Measurements from ENCODE around the gene PDZD4.

Gene PDZD4

GRCh38 chrX:153867671-153868070 is 37.3 kb upstream of the PDZD4 start:
- DNase-seq, result no peak

GRCh38 chrX:153867139-153867538 is 36.8 kb upstream of the PDZD4 start:
- DNase-seq, result no peak

- DNase-seq, result no peak
These were observed 36.1 kb upstream of the PDZD4 start for GRCh38 chrX:153866302-153867019.

- no peak for DNase-seq
These were observed 35.3 kb upstream of the PDZD4 start for GRCh38 chrX:153865685-153866084.

GRCh38 chrX:153865321-153865580 is 34.9 kb upstream of the PDZD4 start:
- no peak for DNase-seq

- DNase-seq, result no peak
These were observed 34.4 kb upstream of the PDZD4 start for GRCh38 chrX:153864561-153865320.

GRCh38 chrX:153864101-153864500 is 33.8 kb upstream of the PDZD4 start:
- DNase-seq, result no peak

- DNase-seq, result no peak
These were observed 33.1 kb upstream of the PDZD4 start for GRCh38 chrX:153863251-153863991.

- DNase-seq, result no peak
These were observed 32.3 kb upstream of the PDZD4 start for GRCh38 chrX:153862369-153863250.

GRCh38 chrX:153861733-153862310 is 31.5 kb upstream of the PDZD4 start:
- DNase-seq, result no peak

- no peak for DNase-seq
These were observed 30.8 kb upstream of the PDZD4 start for GRCh38 chrX:153861151-153861550.

GRCh38 chrX:153857348-153857903 is 27.1 kb upstream of the PDZD4 start:
- DNase-seq, result no peak

- no peak for DNase-seq
These were observed 24.4 kb upstream of the PDZD4 start for GRCh38 chrX:153854702-153855101.

- no peak for DNase-seq
These were observed 23.5 kb upstream of the PDZD4 start for GRCh38 chrX:153853902-153854267.

GRCh38 chrX:153853180-153853901 is 23.0 kb upstream of the PDZD4 start:
- no peak for DNase-seq

- no peak for DNase-seq
These were observed 21.6 kb upstream of the PDZD4 start for GRCh38 chrX:153851981-153852380.

- DNase-seq, result no peak
These were observed 18.0 kb upstream of the PDZD4 start for GRCh38 chrX:153848325-153848724.

- no peak for DNase-seq
These were observed 15.5 kb upstream of the PDZD4 start for GRCh38 chrX:153845842-153846241.

- DNase-seq, result no peak
These were observed 14.9 kb upstream of the PDZD4 start for GRCh38 chrX:153845195-153845594.

- DNase-seq, result no peak
These were observed 14.3 kb upstream of the PDZD4 start for GRCh38 chrX:153844509-153845082.

- no peak for DNase-seq
These were observed 6.6 kb upstream of the PDZD4 start for GRCh38 chrX:153836921-153837320.
